Measurements from ENCODE around the gene ABCC6.
"Not testable (repeated sequence)": the region's sequence is repeated elsewhere in the genome, so short reads cannot be mapped to it uniquely, and the experiment has no call there.

DNA sequence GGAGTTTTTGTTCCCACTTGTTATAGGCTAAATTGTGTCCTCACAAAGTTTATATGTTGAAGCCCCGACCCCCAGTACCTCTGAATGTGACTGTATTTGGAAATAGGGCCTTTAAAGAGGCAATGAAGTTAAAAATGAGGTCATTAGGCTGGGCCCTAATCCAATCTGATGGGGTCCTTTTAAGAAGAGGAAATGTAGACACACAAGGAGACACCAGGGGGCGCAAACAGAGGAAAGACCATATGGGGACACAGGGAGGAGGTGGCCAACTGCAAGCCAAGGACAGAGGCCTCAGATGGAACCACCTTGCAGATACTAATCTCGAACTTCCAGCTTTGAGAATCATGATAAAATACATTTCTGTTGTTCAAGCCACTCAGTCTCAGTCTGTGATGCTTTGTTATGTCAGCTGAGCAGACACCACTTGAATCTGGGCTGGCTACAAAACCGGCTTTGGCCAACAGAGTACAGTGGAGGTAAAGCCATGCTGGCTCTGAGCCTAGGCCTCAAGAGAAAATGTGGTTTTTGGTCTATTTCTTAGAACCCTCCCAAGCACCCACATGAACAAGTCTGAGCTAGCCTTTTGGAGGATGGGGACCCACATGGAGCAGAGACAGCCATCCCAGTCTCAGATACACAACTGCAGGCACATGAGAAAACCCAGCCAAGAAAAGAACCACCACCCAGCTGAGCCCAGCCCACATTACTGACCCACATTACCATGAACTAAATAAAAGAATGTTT lies 20.7 kb downstream of the ABCC6 start:
- TF ChIP-seq TAF1 (IDR thresholded peaks at IDR 0.05; ENCODE audit: low read depth); EP300 (conservative IDR thresholded peaks at IDR 0.05; ENCODE audit: poor library complexity, severe bottlenecking): not testable (repeated sequence)
- TF ChIP-seq, protein P1, sequence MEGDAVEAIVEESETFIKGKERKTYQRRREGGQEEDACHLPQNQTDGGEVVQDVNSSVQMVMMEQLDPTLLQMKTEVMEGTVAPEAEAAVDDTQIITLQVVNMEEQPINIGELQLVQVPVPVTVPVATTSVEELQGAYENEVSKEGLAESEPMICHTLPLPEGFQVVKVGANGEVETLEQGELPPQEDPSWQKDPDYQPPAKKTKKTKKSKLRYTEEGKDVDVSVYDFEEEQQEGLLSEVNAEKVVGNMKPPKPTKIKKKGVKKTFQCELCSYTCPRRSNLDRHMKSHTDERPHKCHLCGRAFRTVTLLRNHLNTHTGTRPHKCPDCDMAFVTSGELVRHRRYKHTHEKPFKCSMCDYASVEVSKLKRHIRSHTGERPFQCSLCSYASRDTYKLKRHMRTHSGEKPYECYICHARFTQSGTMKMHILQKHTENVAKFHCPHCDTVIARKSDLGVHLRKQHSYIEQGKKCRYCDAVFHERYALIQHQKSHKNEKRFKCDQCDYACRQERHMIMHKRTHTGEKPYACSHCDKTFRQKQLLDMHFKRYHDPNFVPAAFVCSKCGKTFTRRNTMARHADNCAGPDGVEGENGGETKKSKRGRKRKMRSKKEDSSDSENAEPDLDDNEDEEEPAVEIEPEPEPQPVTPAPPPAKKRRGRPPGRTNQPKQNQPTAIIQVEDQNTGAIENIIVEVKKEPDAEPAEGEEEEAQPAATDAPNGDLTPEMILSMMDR (IDR thresholded peaks at IDR 0.05; ENCODE audit: poor library complexity, severe bottlenecking), result peak; percentile 25

Data from neural cell (in vitro differentiated cells).